ENCODE results near the gene GNAT3.

Gene GNAT3

GRCh38 chr7:80435521-80435920 is 76.3 kb downstream of the GNAT3 start:
- no peaks in the 10 kb centered on the region for H3K36me3 ChIP-seq (ENCODE audit: insufficient read depth, low read length)
- peaks cover 10% of the 10 kb centered on the region for H3K4me1 ChIP-seq (ENCODE audit: control insufficient read depth, insufficient read depth, low read length)
- H3K9ac ChIP-seq (ENCODE audit: low read depth, low read length): no peak overlapping the region
- no peak overlapping the region for H3K4me3 ChIP-seq (ENCODE audit: low read length)
- no peaks in the 10 kb centered on the region for H3K27me3 ChIP-seq (ENCODE audit: control insufficient read depth, insufficient read depth, low read length)
- H3K9me3 ChIP-seq (replicated peaks; ENCODE audit: low read length): no peaks in the 10 kb centered on the region
- no peak overlapping the region for H3K4me2 ChIP-seq (ENCODE audit: low read length)

GRCh38 chr7:80434047-80434446 is 77.8 kb downstream of the GNAT3 start:
- no peaks in the 10 kb centered on the region for H3K36me3 ChIP-seq (ENCODE audit: insufficient read depth, low read length)
- H3K4me3 ChIP-seq (ENCODE audit: low read length): no peak overlapping the region
- H3K4me2 ChIP-seq (ENCODE audit: low read length): no peak overlapping the region
- H3K4me1 ChIP-seq (ENCODE audit: control insufficient read depth, insufficient read depth, low read length): peaks cover 7% of the 10 kb centered on the region
- no peaks in the 10 kb centered on the region for H3K9me3 ChIP-seq (replicated peaks; ENCODE audit: low read length)
- H3K27me3 ChIP-seq (ENCODE audit: control insufficient read depth, insufficient read depth, low read length): no peaks in the 10 kb centered on the region
- H3K9ac ChIP-seq (ENCODE audit: low read depth, low read length): no peak overlapping the region

GRCh38 chr7:80432166-80432565 is 79.7 kb downstream of the GNAT3 start:
- no peaks in the 10 kb centered on the region for H3K9me3 ChIP-seq (replicated peaks; ENCODE audit: low read length)
- H3K36me3 ChIP-seq (ENCODE audit: insufficient read depth, low read length): no peaks in the 10 kb centered on the region
- H3K4me1 ChIP-seq (ENCODE audit: control insufficient read depth, insufficient read depth, low read length): peaks cover 12% of the 10 kb centered on the region
- H3K27me3 ChIP-seq (ENCODE audit: control insufficient read depth, insufficient read depth, low read length): no peaks in the 10 kb centered on the region
- no peak overlapping the region for H3K4me2 ChIP-seq (ENCODE audit: low read length)
- no peak overlapping the region for H3K9ac ChIP-seq (ENCODE audit: low read depth, low read length)
- H3K4me3 ChIP-seq (ENCODE audit: low read length): no peak overlapping the region

- H3K36me3 ChIP-seq (ENCODE audit: insufficient read depth, low read length): no peaks in the 10 kb centered on the region
- no peaks in the 10 kb centered on the region for H3K27me3 ChIP-seq (ENCODE audit: control insufficient read depth, insufficient read depth, low read length)
- peak overlapping the region; percentile 26 for H3K4me2 ChIP-seq (ENCODE audit: low read length)
- peaks cover 12% of the 10 kb centered on the region for H3K4me1 ChIP-seq (ENCODE audit: control insufficient read depth, insufficient read depth, low read length)
- H3K9ac ChIP-seq (ENCODE audit: low read depth, low read length): peak overlapping the region; percentile 21
- no peak overlapping the region for H3K4me3 ChIP-seq (ENCODE audit: low read length)
- H3K9me3 ChIP-seq (replicated peaks; ENCODE audit: low read length): no peaks in the 10 kb centered on the region
Observed at GRCh38 chr7:80429181-80429580, 82.7 kb downstream of the GNAT3 start.

- no peaks in the 10 kb centered on the region for H3K27me3 ChIP-seq (ENCODE audit: control insufficient read depth, insufficient read depth, low read length)
- H3K9ac ChIP-seq (ENCODE audit: low read depth, low read length): peak overlapping the region; percentile 22
- no peaks in the 10 kb centered on the region for H3K36me3 ChIP-seq (ENCODE audit: insufficient read depth, low read length)
- peak overlapping the region; percentile 48 for H3K4me2 ChIP-seq (ENCODE audit: low read length)
- peaks cover 12% of the 10 kb centered on the region for H3K4me1 ChIP-seq (ENCODE audit: control insufficient read depth, insufficient read depth, low read length)
- H3K4me3 ChIP-seq (ENCODE audit: low read length): no peak overlapping the region
- H3K9me3 ChIP-seq (replicated peaks; ENCODE audit: low read length): no peaks in the 10 kb centered on the region
Observed at GRCh38 chr7:80428161-80429054, 83.5 kb downstream of the GNAT3 start.

- Histone ChIP-seq H3K4me1 (ENCODE audit: control insufficient read depth, insufficient read depth, low read length) (peaks cover 12% of the 10 kb centered on the region), H3K27me3 (ENCODE audit: control insufficient read depth, insufficient read depth, low read length) (no peaks in the 10 kb centered on the region), H3K36me3 (ENCODE audit: insufficient read depth, low read length) (no peaks in the 10 kb centered on the region), H3K4me2 (ENCODE audit: low read length) (no peak overlapping the region), H3K9ac (ENCODE audit: low read depth, low read length) (no peak overlapping the region), H3K9me3 (replicated peaks; ENCODE audit: low read length) (no peaks in the 10 kb centered on the region), H3K4me3 (ENCODE audit: low read length) (no peak overlapping the region)
Observed at GRCh38 chr7:80427218-80427617, 84.6 kb downstream of the GNAT3 start.

- no peak overlapping the region for H3K9ac ChIP-seq (ENCODE audit: low read depth, low read length)
- no peaks in the 10 kb centered on the region for H3K4me1 ChIP-seq (ENCODE audit: control insufficient read depth, insufficient read depth, low read length)
- no peaks in the 10 kb centered on the region for H3K9me3 ChIP-seq (replicated peaks; ENCODE audit: low read length)
- no peak overlapping the region for H3K4me3 ChIP-seq (ENCODE audit: low read length)
- no peaks in the 10 kb centered on the region for H3K27me3 ChIP-seq (ENCODE audit: control insufficient read depth, insufficient read depth, low read length)
- no peak overlapping the region for H3K4me2 ChIP-seq (ENCODE audit: low read length)
- H3K36me3 ChIP-seq (ENCODE audit: insufficient read depth, low read length): no peaks in the 10 kb centered on the region
Observed at GRCh38 chr7:80420876-80421275, 91.0 kb downstream of the GNAT3 start.

- Histone ChIP-seq H3K9me3 (replicated peaks; ENCODE audit: low read length) (no peaks in the 10 kb centered on the region), H3K27me3 (ENCODE audit: control insufficient read depth, insufficient read depth, low read length) (no peaks in the 10 kb centered on the region), H3K36me3 (ENCODE audit: insufficient read depth, low read length) (no peaks in the 10 kb centered on the region), H3K4me3 (ENCODE audit: low read length) (no peak overlapping the region), H3K4me2 (ENCODE audit: low read length) (no peak overlapping the region), H3K9ac (ENCODE audit: low read depth, low read length) (no peak overlapping the region), H3K4me1 (ENCODE audit: control insufficient read depth, insufficient read depth, low read length) (peaks cover 9% of the 10 kb centered on the region)
Observed at GRCh38 chr7:80417211-80417793, 94.6 kb downstream of the GNAT3 start.

GRCh38 chr7:80415522-80415921 is 96.3 kb downstream of the GNAT3 start:
- peaks cover 13% of the 10 kb centered on the region for H3K4me1 ChIP-seq (ENCODE audit: control insufficient read depth, insufficient read depth, low read length)
- no peaks in the 10 kb centered on the region for H3K27me3 ChIP-seq (ENCODE audit: control insufficient read depth, insufficient read depth, low read length)
- H3K4me3 ChIP-seq (ENCODE audit: low read length): no peak overlapping the region
- H3K36me3 ChIP-seq (ENCODE audit: insufficient read depth, low read length): no peaks in the 10 kb centered on the region
- no peak overlapping the region for H3K9ac ChIP-seq (ENCODE audit: low read depth, low read length)
- no peak overlapping the region for H3K4me2 ChIP-seq (ENCODE audit: low read length)
- H3K9me3 ChIP-seq (replicated peaks; ENCODE audit: low read length): no peaks in the 10 kb centered on the region

- H3K4me1 ChIP-seq (ENCODE audit: control insufficient read depth, insufficient read depth, low read length): peaks cover 13% of the 10 kb centered on the region
- no peaks in the 10 kb centered on the region for H3K9me3 ChIP-seq (replicated peaks; ENCODE audit: low read length)
- H3K4me3 ChIP-seq (ENCODE audit: low read length): no peak overlapping the region
- H3K27me3 ChIP-seq (ENCODE audit: control insufficient read depth, insufficient read depth, low read length): no peaks in the 10 kb centered on the region
- H3K4me2 ChIP-seq (ENCODE audit: low read length): no peak overlapping the region
- H3K36me3 ChIP-seq (ENCODE audit: insufficient read depth, low read length): no peaks in the 10 kb centered on the region
- H3K9ac ChIP-seq (ENCODE audit: low read depth, low read length): no peak overlapping the region
Observed at GRCh38 chr7:80415114-80415513, 96.8 kb downstream of the GNAT3 start.

- H3K4me2 ChIP-seq (ENCODE audit: low read length): no peak overlapping the region
- no peaks in the 10 kb centered on the region for H3K36me3 ChIP-seq (ENCODE audit: insufficient read depth, low read length)
- H3K4me3 ChIP-seq (ENCODE audit: low read length): no peak overlapping the region
- H3K4me1 ChIP-seq (ENCODE audit: control insufficient read depth, insufficient read depth, low read length): peaks cover 13% of the 10 kb centered on the region
- H3K9ac ChIP-seq (ENCODE audit: low read depth, low read length): no peak overlapping the region
- H3K27me3 ChIP-seq (ENCODE audit: control insufficient read depth, insufficient read depth, low read length): no peaks in the 10 kb centered on the region
- H3K9me3 ChIP-seq (replicated peaks; ENCODE audit: low read length): no peaks in the 10 kb centered on the region
Observed at GRCh38 chr7:80414331-80414730, 97.5 kb downstream of the GNAT3 start.
